NCI-H1436 (cell line): Measurements from ENCODE around the gene IAH1.

Source experiments
- DNase-seq: peaks from one replicate; lab custom pipeline; 2025; lab: John Stamatoyannopoulos, UW

The IAH1 gene, protein sequence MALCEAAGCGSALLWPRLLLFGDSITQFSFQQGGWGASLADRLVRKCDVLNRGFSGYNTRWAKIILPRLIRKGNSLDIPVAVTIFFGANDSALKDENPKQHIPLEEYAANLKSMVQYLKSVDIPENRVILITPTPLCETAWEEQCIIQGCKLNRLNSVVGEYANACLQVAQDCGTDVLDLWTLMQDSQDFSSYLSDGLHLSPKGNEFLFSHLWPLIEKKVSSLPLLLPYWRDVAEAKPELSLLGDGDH

DNA sequence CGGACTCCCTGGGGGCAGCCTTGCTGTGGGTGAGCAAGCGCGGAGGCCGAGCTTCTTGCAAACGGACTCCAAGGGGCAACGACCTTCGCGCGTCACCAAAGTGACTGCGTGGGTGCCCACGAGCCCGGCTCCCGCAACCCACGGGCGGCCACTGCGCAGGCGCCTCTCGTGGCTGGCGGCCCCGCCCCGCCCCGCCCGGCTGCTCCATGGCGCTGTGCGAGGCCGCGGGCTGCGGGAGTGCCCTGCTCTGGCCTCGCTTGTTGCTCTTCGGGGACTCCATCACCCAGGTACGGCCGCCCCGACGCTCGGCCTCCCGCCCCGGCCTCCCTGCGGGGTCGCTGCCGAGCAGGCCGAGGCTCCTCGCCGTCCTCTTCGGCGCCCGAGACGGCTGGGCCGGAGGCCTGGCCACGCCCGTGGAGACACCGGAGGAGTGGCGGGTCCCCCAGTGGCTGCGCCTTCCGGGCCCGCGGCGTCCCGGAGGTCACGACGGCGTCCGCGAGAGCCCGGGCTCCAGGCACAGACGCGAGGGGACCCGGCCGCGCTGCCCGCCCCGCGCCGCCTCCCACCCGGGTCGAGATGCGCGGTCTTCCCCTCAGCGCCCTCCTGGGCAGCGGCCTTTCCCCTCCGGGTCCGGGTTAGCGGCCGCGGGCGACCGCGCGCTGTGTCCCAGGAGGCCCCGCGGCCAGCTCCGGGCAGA is at the start of gene IAH1:
IAH1 (plus strand) TSS at position 191 of the 697 bp plus-strand sequence; CDS start at position 207, 16 bp downstream.
- peak; percentile 24 for DNase-seq

DNA sequence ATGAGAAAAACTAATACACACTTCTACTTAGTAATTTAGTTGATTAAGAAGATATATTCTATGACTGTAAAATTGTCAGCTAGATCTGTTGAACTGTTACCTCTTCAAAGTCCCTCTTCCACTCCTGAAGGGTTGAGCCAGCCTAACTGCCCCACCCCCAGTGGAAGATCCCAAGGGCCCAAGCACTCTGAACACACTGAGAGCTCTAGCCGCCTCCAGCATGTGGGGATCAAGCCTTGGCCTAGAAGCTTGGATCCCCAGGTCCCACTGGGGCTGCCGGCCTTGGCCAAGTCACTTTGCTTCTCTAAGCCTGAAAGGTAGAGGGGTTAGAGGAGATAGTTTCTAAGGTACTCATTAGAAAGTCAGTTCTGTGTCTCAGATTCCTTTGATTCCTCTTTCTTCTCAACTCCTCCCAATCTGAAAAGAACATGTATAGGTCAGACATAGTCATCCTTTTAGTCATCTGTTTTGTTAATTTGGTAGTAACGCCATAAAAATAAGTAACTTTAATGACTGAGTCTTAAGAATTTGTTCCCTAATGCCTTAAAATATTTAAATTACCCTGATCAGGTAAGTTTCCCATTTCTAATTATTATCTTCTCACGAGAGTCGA is 45.3 kb upstream of the IAH1 start:
- DNase-seq: no peak

DNA sequence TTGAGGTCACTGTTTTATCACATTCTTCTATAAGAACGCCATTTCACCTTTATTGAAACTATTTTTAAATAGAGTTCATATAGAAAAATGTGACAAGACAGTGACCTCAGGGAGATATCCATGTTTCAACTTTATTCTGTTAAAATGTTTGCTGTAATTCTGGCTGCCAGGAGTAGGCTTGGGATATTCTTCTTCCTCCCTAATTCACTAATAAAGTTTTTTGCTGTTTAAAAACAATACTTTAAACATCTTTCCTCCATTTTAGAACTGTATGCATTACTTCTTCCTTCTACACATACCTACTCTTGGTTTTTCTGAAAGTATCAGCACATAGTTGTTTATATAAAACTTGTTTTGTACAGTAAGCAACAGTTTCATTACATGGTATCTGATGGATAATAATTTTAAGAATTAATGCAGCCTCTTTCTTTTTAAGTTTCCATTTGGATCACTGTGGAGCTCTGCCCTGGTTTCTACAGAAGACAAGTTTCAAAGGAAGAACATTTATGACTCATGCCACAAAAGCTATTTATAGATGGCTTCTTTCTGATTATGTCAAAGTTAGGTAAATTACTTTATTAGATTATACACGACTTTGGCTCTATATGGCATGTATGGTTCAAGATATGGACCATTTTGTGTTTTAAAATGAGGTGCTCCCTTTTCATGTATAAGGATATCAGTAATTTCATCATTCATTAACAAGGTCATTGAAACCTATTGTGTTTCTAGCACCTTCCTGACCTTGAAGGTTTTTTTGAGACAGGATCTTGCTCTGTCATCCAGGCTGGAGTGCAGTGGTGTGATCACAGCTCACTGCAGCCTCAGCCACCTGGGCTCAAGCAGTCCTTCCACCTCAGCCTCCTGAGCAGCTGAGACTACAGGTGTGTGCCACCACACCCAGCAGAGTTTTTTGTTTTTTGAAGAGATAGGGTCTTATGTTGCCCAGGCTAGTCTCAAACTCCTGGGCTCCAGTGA is 43.7 kb upstream of the IAH1 start:
- no peak for DNase-seq

DNA sequence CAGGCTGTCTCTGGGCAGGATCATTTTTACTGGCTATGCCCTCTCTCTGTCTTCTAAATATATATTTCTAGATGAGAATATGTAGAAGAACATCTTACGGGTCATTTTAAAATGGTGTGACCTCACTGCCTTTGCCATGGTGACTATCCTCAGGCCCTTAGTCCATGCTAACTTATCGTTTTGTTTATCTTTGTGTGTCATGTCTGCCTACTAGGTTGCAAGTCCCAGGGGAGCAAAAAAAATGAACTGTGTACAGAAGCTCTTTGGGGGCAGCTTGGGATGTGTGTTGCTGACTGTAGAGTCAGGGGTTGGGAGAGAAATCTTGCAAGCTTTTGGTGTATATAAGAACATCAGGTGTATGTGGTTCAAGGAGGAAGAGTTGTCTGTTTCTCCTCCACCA is 39.9 kb upstream of the IAH1 start:
- no peak for DNase-seq

DNA sequence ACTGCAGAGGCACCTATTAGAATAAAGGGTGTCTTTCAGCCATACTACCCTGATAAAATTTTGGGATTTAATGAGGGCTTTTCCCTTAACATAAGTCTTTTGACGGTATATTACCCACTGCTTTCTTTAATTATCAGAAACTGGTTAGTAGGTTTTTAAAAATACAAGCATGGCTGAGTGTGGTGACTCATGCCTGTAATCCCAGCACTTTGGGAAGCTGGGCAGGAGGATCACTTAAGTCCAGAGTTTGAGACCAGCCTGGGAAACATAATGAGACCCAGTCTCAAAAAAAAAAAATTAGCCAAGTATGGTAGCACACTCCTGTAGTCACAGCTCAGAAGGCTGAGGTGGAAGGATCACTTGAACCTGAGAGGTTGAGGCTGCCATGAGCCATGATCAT is 34.8 kb upstream of the IAH1 start:
- DNase-seq: no peak

DNA sequence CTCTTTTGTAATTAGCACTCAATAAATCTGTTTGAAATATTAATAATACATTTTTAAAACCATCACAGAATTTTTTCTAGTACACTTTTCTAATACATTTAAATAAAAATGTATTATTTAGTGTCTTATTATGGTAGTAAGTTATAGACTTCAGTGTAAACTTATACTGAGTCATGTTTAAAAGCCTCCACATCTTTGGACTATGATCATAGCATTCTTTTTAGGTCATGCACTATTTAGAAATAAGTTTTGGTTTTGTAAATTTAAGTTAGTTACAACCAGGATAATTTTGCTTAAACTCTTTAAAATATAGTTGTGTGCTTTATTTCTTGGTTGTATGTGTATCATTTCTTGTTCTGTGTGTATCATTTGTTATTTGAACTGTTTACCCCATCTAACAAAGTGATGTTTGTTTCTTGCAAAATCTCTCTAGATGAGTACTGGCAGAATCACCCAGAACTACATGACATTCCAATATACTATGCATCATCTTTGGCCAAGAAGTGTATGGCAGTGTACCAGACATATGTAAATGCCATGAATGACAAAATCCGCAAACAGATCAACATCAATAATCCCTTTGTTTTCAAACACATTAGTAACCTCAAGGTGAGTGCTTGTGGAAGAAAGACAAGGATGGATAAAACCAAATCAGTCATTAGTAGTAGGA is 34.2 kb upstream of the IAH1 start:
- DNase-seq: no peak

DNA sequence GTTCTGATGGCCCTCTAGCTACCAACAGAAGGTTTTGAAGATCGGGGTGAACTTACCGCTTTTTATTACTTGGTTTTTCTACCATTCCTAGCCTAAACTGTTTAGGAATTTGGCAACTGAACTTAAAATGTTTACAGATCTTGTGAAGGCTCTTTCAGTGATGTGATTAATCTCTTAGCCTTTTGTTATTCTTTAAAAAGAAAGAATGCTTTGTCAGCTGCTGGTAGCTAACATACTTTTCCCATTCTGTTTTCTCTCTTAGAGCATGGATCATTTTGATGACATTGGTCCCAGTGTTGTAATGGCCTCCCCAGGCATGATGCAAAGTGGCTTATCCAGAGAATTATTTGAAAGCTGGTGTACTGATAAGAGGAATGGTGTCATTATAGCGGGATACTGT is 32.8 kb upstream of the IAH1 start:
- no peak for DNase-seq

DNA sequence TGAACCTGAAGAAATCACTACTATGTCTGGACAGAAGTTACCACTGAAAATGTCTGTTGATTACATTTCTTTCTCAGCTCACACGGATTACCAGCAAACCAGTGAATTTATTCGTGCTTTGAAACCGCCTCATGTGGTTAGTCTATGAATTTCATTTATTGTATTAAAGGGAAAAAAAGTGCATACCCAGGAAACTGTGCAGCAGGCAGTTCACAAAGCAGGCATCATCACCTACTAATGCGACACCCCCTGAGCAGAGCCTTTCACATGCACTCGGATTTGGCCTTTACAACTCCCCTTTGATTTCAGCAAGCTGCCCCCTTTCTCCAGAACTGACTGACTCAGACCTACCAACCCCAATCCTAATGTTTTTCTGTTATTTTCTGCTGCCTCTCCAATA is 30.8 kb upstream of the IAH1 start:
- DNase-seq: no peak

DNA sequence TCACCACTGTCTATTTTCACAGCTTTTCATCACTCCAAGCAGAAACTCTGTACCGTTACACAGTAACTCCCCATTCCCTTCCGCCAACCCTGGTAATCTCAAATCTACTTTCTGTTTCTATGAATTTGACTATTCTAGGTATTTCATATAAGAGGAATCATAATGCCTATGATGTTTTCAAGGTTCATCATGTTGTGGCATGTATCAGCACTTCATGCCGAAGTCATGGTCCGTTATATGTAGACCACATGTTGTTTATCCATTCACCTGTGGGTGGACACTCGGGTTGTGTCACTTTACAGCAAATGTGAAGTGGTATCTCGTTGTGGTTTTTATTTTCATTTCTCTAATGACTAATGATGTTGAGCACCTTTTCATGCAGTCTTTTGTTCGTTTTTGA is 29.3 kb upstream of the IAH1 start:
- DNase-seq: no peak

DNA sequence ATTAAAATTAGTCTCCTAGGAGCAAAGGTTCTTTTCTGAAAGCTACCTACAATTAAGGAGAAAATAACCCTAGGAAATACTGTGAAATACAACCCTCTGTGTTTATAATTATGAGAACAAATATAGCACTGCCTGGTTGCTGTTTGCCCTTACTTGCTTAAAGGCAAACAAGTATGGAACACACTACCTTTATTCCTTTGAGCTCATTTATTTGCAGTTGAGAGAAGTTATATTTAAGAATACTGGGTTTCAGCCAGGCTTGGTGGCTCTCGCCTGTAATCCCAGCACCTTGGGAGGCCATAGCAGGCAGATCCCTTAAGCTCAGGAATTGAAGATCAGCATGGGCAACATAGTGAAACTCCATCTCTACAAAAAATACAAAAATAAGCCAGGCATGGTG is 23.1 kb upstream of the IAH1 start:
- DNase-seq: no peak

DNA sequence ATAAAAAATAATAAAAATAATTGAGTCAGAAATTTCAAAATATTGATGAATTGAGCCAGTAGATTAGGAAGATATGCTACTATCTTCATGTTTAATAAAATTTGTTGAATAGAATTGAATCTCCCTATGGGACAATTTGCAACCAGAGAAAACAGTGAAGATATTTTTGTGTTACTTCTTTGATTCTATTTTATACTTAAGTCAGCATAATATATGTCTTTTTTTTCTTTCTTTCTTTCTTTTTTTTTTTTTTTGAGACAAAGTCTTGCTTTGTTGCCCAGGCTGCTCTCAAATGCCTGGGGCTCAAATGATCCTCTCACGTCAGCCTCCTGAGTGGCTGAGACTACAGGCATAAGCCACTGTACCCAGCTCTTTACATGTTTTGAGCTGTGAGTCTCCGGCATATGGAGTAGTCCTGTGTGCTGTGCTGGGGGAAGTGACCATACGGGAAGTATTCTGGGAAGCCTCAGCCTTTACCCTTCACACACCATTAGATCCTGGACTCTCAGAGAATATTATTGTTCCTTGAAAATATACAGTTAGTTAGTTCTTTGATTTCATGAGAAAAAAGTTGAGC is 13.8 kb upstream of the IAH1 start:
- DNase-seq: no peak

DNA sequence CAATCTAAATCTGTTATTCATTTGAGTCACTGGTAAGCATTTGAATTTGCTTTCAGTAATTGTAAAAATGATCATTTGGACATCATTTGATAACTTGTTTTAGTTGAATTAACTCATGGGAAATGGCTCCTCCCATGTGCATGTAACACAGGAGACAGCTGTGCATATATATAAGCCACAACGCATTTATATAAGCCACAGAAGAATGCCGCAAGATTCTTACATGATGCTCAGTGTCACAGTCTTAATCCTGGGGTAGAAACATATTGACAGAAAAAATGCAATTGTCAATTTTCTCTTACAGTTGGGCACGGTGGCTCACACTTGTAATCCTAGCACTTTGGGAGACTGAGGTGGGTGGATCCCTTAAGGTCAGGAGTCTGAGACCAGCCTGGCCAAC is 13.3 kb upstream of the IAH1 start:
- no peak for DNase-seq

DNA sequence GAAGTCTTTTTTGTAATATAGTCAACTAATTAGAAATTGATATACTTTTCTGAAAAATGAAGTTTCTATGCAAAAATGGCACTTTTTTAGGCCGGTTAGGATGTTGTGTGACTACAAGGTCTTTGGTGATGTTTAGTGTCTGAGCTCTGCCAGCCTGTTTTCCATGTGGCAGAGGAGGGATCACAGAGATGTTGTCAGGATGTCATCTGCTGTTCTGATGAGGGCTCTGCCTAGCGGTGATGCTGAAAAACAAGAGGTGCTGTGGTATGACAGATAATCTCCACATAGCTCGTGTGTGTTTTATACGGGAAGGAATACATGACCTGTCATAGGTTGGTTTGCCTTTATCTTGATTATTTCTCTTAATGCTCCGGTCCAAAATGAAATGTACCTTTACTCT is 12.0 kb upstream of the IAH1 start:
- no peak for DNase-seq

DNA sequence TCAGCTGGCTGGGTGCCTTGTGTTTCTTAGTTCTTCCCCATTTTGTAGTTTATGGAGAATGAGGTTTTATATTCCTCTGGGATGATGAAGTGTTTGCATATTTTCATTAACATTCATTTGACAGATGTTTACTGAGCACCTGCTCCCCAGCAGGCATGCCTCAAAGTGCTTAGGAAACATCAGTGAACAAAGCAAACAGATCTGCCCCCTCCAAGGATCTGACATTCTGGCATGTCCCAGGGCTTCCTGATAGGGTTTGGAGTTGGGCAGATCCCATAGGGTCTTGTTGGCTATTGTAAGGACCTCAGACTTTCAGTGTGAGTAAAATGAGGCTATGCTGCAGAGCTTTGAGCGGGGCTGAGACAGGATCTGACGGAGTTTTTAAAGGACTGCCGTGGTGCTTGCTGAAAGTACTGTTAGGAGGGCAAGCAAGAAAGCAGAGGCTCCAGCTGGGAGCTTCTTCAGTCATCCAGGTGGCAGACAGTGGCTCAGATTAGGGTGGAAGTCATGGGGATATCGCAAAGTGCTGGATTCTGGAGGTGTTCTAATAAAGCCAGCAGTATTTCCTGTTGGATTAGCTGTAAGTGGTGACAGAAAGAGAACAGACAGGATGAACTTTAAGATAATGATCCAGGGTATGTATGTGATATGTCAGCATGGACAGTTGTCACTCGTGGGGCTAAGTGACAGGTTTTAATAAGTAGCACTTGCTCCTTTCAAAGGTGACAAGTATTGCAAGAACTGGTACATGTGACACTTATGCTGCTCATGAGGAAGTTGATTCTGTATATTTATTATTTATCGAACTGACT is 11.3 kb upstream of the IAH1 start:
- DNase-seq: no peak

DNA sequence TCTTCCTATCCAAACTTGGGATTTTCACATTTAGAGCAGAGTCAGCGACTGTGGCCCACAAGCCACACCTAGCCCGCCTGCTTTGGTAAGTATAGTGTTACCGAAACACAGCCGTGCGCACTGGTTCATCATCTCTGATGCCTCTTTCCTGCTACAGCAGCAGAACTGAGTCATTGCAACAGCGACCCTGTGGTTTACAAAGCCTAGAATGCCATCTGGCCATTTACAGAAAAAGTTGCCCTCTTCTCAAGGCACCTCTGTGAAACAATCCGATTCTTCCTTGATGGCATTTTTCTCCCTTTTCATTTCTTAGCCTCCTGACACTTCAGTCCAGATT is 10.7 kb upstream of the IAH1 start:
- DNase-seq: no peak

DNA sequence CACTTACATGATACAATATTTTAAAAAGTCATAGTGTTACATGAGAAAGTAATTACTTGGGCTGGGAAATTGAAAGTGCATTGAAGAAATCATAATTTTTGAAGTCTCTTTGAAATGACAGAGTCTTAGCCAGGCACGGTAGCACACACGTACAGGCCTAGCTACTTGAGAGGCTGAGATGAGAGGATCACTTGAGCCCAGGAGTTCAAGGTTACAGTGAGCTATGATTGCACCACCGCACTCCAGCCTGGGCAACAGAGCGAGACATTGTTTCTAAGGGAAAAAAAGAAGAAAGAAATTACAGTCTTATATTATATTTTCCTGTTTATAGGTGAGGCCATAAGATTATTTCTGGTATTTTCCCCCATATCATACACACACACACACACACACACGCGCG is 9.2 kb upstream of the IAH1 start:
- DNase-seq: no peak

DNA sequence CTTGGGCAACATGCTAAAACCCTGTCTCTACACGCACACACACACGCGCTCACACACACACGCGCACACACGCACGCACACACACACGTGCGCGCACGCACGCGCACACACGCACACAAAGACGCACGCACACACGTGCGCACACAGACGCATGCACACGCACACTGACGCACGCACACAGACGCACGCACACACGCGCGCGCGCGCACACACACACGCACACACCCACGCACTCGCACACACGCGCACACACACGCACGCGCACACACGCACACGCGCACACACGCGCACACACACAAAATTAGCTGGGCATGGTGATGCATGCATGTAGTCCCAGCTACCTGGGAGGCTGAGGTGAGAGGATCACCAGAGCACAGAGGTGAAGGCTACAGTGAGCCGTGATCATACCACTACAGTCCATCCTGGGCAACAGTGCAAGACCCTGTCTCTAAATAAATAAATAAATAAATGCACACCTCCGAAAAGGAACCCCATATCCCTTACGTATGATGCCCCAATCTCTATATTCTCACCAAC is 8.1 kb upstream of the IAH1 start:
- DNase-seq: no peak

DNA sequence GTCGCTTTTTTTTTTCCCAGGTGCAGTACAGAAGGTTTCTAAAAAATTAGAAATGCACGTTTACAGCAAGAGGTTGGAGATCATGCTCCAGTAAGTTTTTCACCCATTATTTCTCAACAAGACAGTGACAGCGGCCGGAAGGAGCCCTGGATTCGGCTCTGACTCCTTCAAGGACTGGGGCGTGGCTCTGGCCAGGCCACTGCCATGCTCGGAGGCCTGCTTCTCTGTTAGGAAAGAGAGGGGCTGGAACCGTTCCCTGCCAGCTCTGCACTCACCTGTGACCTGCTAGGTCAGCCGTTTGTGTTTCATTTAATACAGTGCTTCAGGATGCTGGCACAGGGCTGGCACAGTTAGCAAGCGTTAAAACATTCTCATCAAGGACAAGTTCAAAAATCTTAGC is 6.7 kb upstream of the IAH1 start:
- no peak for DNase-seq

DNA sequence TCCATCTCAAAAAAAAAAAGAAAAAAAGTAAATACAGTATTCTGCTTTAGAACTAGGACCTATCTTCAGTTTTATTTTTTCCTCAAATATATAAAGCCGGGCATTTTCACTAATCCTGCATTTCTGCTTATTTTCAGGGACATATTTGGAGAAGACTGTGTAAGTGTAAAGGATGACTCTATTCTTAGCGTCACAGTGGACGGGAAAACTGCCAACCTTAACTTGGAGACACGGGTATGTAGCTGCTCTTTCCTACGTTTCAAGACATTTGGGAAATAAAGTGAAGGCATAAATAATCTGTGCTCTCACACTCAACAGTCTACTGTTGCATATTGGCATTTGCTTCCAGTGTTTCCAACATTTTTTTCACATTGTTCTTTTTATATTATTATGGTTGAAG is 3.1 kb upstream of the IAH1 start:
- no peak for DNase-seq

DNA sequence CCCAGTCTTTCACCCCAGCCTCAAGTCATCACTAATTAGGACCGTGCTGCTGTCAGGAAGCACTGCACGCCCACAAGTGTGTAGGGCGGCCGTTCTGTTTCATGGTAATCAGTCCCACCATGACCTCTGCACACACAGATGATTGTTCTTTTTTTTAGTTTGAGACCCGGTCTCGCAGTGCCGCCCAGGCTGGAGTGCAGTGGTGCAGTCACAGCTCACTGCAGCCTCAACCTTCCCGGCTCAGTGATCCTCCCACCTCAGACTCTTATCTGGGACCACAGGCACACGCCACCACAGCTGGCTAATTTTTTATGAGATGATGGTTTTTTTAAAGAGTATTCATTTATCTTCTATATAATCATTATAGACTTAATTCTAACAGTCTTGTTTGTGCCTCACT is 1.8 kb upstream of the IAH1 start:
- DNase-seq: no peak
